H9 (cell line): ENCODE measurements around the gene IER5. TPM values are rescaled to one million over a fixed set of nuclear protein-coding genes. Genes with fewer than 3 reads are reported as not detected.

Experiments
- DNase-seq: peaks from one replicate; pipeline ENCODE4 v3.0.0-alpha.2; 2017
- H2AFZ ChIP-seq: one replicate; pipeline ENCODE4 v1.6.1; 2013; ENCODE audit warnings: mild to moderate bottlenecking, low read length, control low read depth, moderate library complexity
- H2AK5ac ChIP-seq: 2 replicates; pipeline ENCODE4 v1.6.1; 2013; ENCODE audit warnings: low read length, control low read depth, mixed read lengths; ENCODE audit not compliant: insufficient read length
- H2BK120ac ChIP-seq: one replicate; pipeline ENCODE4 v1.6.1; 2013; ENCODE audit warnings: low read depth, mild to moderate bottlenecking, low read length, control low read depth, inconsistent platforms; ENCODE audit not compliant: poor library complexity, severe bottlenecking
- H2BK12ac ChIP-seq: 2 replicates; pipeline ENCODE4 v1.6.1; 2013; ENCODE audit warnings: low read length, control low read depth, mixed read lengths, low read depth; ENCODE audit not compliant: insufficient read length
- H2BK15ac ChIP-seq: 2 replicates; pipeline ENCODE4 v1.6.1; 2013; ENCODE audit warnings: low read depth, low read length, control low read depth
- H2BK20ac ChIP-seq: one replicate; pipeline ENCODE4 v1.6.1; 2013; ENCODE audit warnings: low read depth, mild to moderate bottlenecking, low read length, control low read depth, inconsistent platforms; ENCODE audit not compliant: poor library complexity, severe bottlenecking
- H2BK5ac ChIP-seq: 2 replicates; pipeline ENCODE4 v1.6.1; 2013; ENCODE audit warnings: low read length, control low read depth, mixed read lengths; ENCODE audit not compliant: insufficient read length
- H3K14ac ChIP-seq: 2 replicates; pipeline ENCODE4 v1.6.1; 2013; ENCODE audit warnings: low read length, control low read depth; ENCODE audit not compliant: insufficient read depth
- H3K18ac ChIP-seq: 2 replicates; pipeline ENCODE4 v1.6.1; 2013; ENCODE audit warnings: low read depth, mild to moderate bottlenecking, mixed read lengths, low read length, control low read depth; ENCODE audit not compliant: insufficient read length
- H3K23ac ChIP-seq: 2 replicates; pipeline ENCODE4 v1.6.1; 2013; ENCODE audit warnings: low read length, control low read depth, mixed read lengths, low read depth; ENCODE audit not compliant: insufficient read length
- H3K23me2 ChIP-seq: 2 replicates; pipeline ENCODE4 v1.6.1; 2013; ENCODE audit warnings: low read depth, mild to moderate bottlenecking, mixed read lengths, low read length, control low read depth; ENCODE audit not compliant: insufficient read length, poor library complexity, severe bottlenecking
- H3K27ac ChIP-seq: 2 replicates; pipeline ENCODE4 v1.5.1; 2013; ENCODE audit warnings: low read length, control low read depth, mixed read lengths, low read depth; ENCODE audit not compliant: insufficient read length
- H3K27me3 ChIP-seq: 2 replicates; pipeline ENCODE4 v1.6.1; 2013; ENCODE audit warnings: low read length, control low read depth, inconsistent platforms; ENCODE audit not compliant: insufficient read depth
- H3K4ac ChIP-seq: 2 replicates; pipeline ENCODE4 v1.6.1; 2013; ENCODE audit warnings: low read depth, mild to moderate bottlenecking, control low read depth, inconsistent platforms, low read length, moderate library complexity
- H3K4me1 ChIP-seq: 2 replicates; pipeline ENCODE4 v1.6.1; 2013; ENCODE audit warnings: low read length, control low read depth, inconsistent platforms; ENCODE audit not compliant: insufficient read depth
- H3K4me2 ChIP-seq: 2 replicates; pipeline ENCODE4 v1.6.1; 2013; ENCODE audit warnings: low read length, control low read depth, mixed read lengths; ENCODE audit not compliant: insufficient read length, insufficient read depth
- H3K56ac ChIP-seq: 2 replicates; pipeline ENCODE4 v1.6.1; 2013; ENCODE audit warnings: low read depth, mild to moderate bottlenecking, mixed read lengths, low read length, control low read depth; ENCODE audit not compliant: insufficient read length
- H3K79me1 ChIP-seq: 2 replicates; pipeline ENCODE4 v1.6.1; 2013; ENCODE audit warnings: low read depth, mild to moderate bottlenecking, moderate library complexity, low read length, control low read depth, inconsistent platforms; ENCODE audit not compliant: insufficient read depth, poor library complexity, severe bottlenecking
- H3K79me2 ChIP-seq: 2 replicates; pipeline ENCODE4 v1.6.1; 2013; ENCODE audit warnings: low read length, control low read depth, inconsistent platforms; ENCODE audit not compliant: insufficient read depth
- H3K9ac ChIP-seq: 2 replicates; pipeline ENCODE4 v1.6.1; 2013; ENCODE audit warnings: low read length, control low read depth, mixed read lengths; ENCODE audit not compliant: insufficient read length; ENCODE audit errors: extremely low read depth
- H3K9me3 ChIP-seq: one replicate; pipeline ENCODE4 v1.6.1; 2013; ENCODE audit warnings: low read depth, low read length, inconsistent platforms; ENCODE audit not compliant: control insufficient read depth
- H3T11ph ChIP-seq: one replicate; pipeline ENCODE4 v1.6.1; 2013; ENCODE audit warnings: mild to moderate bottlenecking, low read length, control low read depth, inconsistent platforms
- H4K20me1 ChIP-seq: one replicate; pipeline ENCODE4 v1.6.1; 2013; ENCODE audit not compliant: control insufficient read depth, insufficient read length, insufficient read depth
- H4K5ac ChIP-seq: 2 replicates; pipeline ENCODE4 v1.6.1; 2013; ENCODE audit warnings: low read depth, mild to moderate bottlenecking, mixed read lengths, low read length, control low read depth; ENCODE audit not compliant: insufficient read length
- H4K8ac ChIP-seq: replicated peaks from 2 replicates; pipeline ENCODE4 v1.6.1; 2013; ENCODE audit warnings: low read length, control low read depth, mixed read lengths, low read depth; ENCODE audit not compliant: insufficient read length
- H4K91ac ChIP-seq: 2 replicates; pipeline ENCODE4 v1.6.1; 2013; ENCODE audit warnings: low read depth, mild to moderate bottlenecking, moderate library complexity, mixed read lengths, low read length, control low read depth; ENCODE audit not compliant: insufficient read length
- H3K27ac Mint-ChIP-seq, 3 experiments: 2 replicates in 2 of 3; 3 replicates in 1 of 3; pipeline ENCODE4 v1.8.0; 2020 to 2021; ENCODE audit warnings: mixed read lengths in 3 of 3, mild to moderate bottlenecking in 1 of 3, moderate library complexity in 1 of 3
- H3K27me3 Mint-ChIP-seq: 2 replicates; pipeline ENCODE4 v1.8.0; 2021; ENCODE audit warnings: low read depth, mild to moderate bottlenecking, moderate library complexity, mixed read lengths
- H3K36me3 Mint-ChIP-seq, 3 experiments: 2 replicates in 2 of 3; 3 replicates in 1 of 3; pipeline ENCODE4 v1.8.0; 2020 to 2021; ENCODE audit warnings: low read depth in 3 of 3, mixed read lengths in 3 of 3; ENCODE audit not compliant: insufficient read depth in 1 of 3
- H3K4me1 Mint-ChIP-seq, 2 experiments: 2 replicates each; pipeline ENCODE4 v1.8.0; 2020; ENCODE audit warnings: mixed read lengths in 2 of 2
- H3K4me3 Mint-ChIP-seq, 2 experiments: 2 replicates in 1 of 2; 3 replicates in 1 of 2; pipeline ENCODE4 v1.8.0; 2020 to 2021; ENCODE audit warnings: mild to moderate bottlenecking in 2 of 2, mixed read lengths in 2 of 2, moderate library complexity in 1 of 2
- H3K9me3 Mint-ChIP-seq, 2 experiments: 2 replicates in 1 of 2; 3 replicates in 1 of 2; pipeline ENCODE4 v1.8.0; 2020; ENCODE audit warnings: mild to moderate bottlenecking in 2 of 2, mixed read lengths in 2 of 2, moderate library complexity in 1 of 2
- WGBS: extraction: QIAGEN DNeasy Blood & Tissue Kit; methylation state at CpG from one replicate; pipeline ENCODE4 v1.1.7; 2013; ENCODE audit warnings: missing lambda C conversion rate, low lambda C conversion rate, mixed read lengths; ENCODE audit not compliant: insufficient read length; ENCODE audit errors: extremely low coverage; 5-methylcytosine and 5-hydroxymethylcytosine counted together
- total RNA-seq: library from RNA; stranded (reverse); gene quantifications from 2 replicates; pipeline ENCODE4 v1.2.1, GENCODE V29; 2021
- TF ChIP-seq, protein P1 (sequence below): fragments of 200-600 bp; sonication (generic); conservative IDR thresholded peaks from 3 replicates; pipeline ENCODE4 v1.8.0; 2021; ENCODE audit warnings: antibody characterized with exemption, mild to moderate bottlenecking

The IER5 gene
- total RNA-seq, 1 experiment from 2014 or later, result 6.7 TPM

DNA sequence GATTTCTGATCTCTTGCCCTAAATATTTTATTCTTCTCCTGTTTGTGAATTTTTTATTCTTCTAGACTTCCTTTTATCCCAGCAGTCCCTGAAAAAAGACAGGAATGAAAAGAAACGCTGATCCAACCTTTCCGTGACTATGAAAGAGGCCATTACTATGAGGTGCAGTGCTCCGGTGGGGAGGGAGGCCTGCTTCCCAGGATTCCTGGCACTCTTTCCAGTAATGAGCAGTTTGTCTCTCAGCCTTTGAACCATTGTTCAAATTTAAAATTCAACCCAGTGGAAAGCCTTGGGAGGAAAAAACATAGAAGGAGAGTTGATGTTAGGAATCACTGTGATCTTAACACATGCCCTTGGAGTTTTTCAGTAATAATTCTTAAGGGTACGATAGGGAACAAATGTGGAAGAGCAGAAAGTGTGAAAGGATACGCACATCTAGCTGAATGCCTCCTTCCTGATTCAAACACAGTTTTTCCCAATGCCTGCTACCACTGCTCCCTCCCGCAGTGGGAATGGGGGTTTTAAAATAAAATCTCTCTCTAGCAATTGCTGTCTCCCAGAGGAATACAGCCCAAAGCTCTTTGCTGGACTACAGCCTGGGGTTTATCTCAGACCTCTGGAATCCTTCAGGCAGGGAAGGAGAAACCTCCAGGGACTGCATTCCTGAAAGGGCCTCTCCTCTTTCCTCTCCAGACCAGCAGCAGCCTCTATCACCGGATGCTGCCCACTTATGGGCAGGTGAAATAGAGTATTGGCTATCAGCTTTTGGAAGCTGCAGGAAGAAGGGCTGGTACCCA lies 6.1 kb downstream of the IER5 start:
- Histone ChIP-seq H4K20me1 (no peaks in the 10 kb centered on the region), H3K4me1 (peaks cover 16% of the 10 kb centered on the region; the same call in 1 of the 2 replicates), H2BK12ac (no peak overlapping the region), H2BK5ac (no peak overlapping the region), H3K56ac (no peak overlapping the region), H3K79me2 (no peaks in the 10 kb centered on the region), H3K23ac (no peak overlapping the region), H3K9ac (no peak overlapping the region), H2AFZ (no peak overlapping the region), H4K91ac (no peak overlapping the region), H3K4me2 (no peak overlapping the region), H3T11ph (no peak overlapping the region), H2BK15ac (no peak overlapping the region), H4K8ac (no peak overlapping the region), H2BK120ac (no peak overlapping the region), H4K5ac (no peak overlapping the region), H3K27me3 (peaks cover 3% of the 10 kb centered on the region; the same call in 1 of the 2 replicates), H3K14ac (no peak overlapping the region), H3K9me3 (no peaks in the 10 kb centered on the region), H2BK20ac (no peak overlapping the region), H3K4ac (no peak overlapping the region), H3K18ac (no peak overlapping the region), H2AK5ac (no peak overlapping the region), H3K27ac (no peak overlapping the region), H3K79me1 (no peaks in the 10 kb centered on the region), H3K23me2 (peaks cover 7% of the 10 kb centered on the region)
- no peak for DNase-seq
- no CpG with 5 or more reads among the region's 7 CpGs for WGBS
- Mint-ChIP-seq H3K27ac (no peak overlapping the region), H3K4me3 (no peak overlapping the region), H3K27me3 (peaks cover 44% of the 10 kb centered on the region), H3K9me3 (peaks cover 0 to 2% of the 10 kb centered on the region in 2 experiments; a peak in 1 of 5 replicates), H3K4me1 (peaks cover 67 to 72% of the 10 kb centered on the region in 2 experiments), H3K36me3 (peaks cover 4 to 12% (median 8%) of the 10 kb centered on the region in 3 experiments; a peak in 4 of 7 replicates)
- TF ChIP-seq, protein P1, sequence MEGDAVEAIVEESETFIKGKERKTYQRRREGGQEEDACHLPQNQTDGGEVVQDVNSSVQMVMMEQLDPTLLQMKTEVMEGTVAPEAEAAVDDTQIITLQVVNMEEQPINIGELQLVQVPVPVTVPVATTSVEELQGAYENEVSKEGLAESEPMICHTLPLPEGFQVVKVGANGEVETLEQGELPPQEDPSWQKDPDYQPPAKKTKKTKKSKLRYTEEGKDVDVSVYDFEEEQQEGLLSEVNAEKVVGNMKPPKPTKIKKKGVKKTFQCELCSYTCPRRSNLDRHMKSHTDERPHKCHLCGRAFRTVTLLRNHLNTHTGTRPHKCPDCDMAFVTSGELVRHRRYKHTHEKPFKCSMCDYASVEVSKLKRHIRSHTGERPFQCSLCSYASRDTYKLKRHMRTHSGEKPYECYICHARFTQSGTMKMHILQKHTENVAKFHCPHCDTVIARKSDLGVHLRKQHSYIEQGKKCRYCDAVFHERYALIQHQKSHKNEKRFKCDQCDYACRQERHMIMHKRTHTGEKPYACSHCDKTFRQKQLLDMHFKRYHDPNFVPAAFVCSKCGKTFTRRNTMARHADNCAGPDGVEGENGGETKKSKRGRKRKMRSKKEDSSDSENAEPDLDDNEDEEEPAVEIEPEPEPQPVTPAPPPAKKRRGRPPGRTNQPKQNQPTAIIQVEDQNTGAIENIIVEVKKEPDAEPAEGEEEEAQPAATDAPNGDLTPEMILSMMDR, result no peak
